Measurements from ENCODE around the gene IL15RA. TPM values are rescaled to one million over a fixed set of nuclear protein-coding genes. Genes with fewer than 3 reads are reported as not detected.

IL15RA gene
- total RNA-seq, 1 experiment from 2014 or later, result 0.66 TPM

- Mint-ChIP-seq H3K27ac (ENCODE audit: unreplicated experiment) (no peak overlapping the region), H3K36me3 (ENCODE audit: insufficient read depth, unreplicated experiment) (no peaks in the 10 kb centered on the region), H3K4me1 (ENCODE audit: low read depth, unreplicated experiment) (no peaks in the 10 kb centered on the region), H3K4me3 (ENCODE audit: unreplicated experiment) (no peak overlapping the region), H3K9me3 (ENCODE audit: unreplicated experiment) (no peaks in the 10 kb centered on the region), H3K27me3 (ENCODE audit: insufficient read depth, unreplicated experiment) (no peaks in the 10 kb centered on the region)
- no TSS peak for BruUV-seq (replicated peaks)
- no peak for TF ChIP-seq CTCF (IDR thresholded peaks at IDR 0.05; ENCODE audit: insufficient read depth in 1 of 2, low read depth in 1 of 2, low read length in 1 of 2, severe bottlenecking in 1 of 2, unreplicated experiment in 1 of 2)
- intact Hi-C loops (cut with micrococcal nuclease; ENCODE audit: unreplicated experiment), result no loop called here
- Histone ChIP-seq H3K27me3 (replicated peaks; ENCODE audit: control insufficient read depth, insufficient read depth, low read length) (no peaks in the 10 kb centered on the region), H3K4me3 (ENCODE audit: low read depth, low read length) (no peak overlapping the region), H3K4me1 (peaks cover 5% of the 10 kb centered on the region; the same call in 1 of the 2 replicates), H3K9me3 (no peaks in the 10 kb centered on the region), H3K36me3 (ENCODE audit: control insufficient read depth, insufficient read depth, low read length) (no peaks in the 10 kb centered on the region)
- ChIA-PET CTCF (no interaction called here), POLR2A (no interaction called here)
- peak in 1 of 2 experiments; percentile 24 for DNase-seq
Observed at GRCh38 chr10:5965266-5965665, 12.1 kb downstream of the IL15RA start.

DNA sequence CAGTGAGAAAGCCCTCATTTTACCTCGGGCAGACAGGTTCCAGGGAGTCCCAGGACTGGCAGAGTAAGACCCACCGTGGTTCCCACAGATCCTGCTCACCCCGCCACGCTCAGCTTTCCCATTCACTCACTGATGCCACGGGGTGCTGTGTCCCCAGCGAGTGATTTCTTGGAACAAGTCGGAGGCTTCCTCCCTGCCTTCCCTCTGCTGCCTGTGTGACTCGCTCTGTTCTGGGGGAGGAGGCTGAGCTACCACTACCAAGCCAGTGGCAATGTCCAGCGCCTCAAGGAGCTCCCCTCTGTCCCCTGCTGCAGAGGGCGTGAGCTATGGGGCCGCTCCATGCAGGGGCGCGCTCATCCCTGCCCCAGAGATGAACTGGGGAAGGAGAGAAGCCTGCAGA is 12.6 kb downstream of the IL15RA start:
- no TSS peak for BruUV-seq (replicated peaks)
- Mint-ChIP-seq H3K4me1 (ENCODE audit: low read depth, unreplicated experiment) (no peaks in the 10 kb centered on the region), H3K4me3 (ENCODE audit: unreplicated experiment) (no peak overlapping the region), H3K36me3 (ENCODE audit: insufficient read depth, unreplicated experiment) (no peaks in the 10 kb centered on the region), H3K27ac (ENCODE audit: unreplicated experiment) (no peak overlapping the region), H3K27me3 (ENCODE audit: insufficient read depth, unreplicated experiment) (no peaks in the 10 kb centered on the region), H3K9me3 (ENCODE audit: unreplicated experiment) (no peaks in the 10 kb centered on the region)
- ChIA-PET POLR2A (no interaction called here), CTCF (no interaction called here)
- intact Hi-C loops (cut with micrococcal nuclease; ENCODE audit: unreplicated experiment), result no loop called here
- no peaks in the 10 kb centered on the region for H3K4me1 ChIP-seq
- TF ChIP-seq CTCF (IDR thresholded peaks at IDR 0.05; ENCODE audit: insufficient read depth in 1 of 2, low read depth in 1 of 2, low read length in 1 of 2, severe bottlenecking in 1 of 2, unreplicated experiment in 1 of 2), result no peak
- DNase-seq, result peak in 1 of 2 experiments; percentile 21
- H3K4me3 ChIP-seq (ENCODE audit: low read depth, low read length), result no peak overlapping the region
- H3K9me3 ChIP-seq, result no peaks in the 10 kb centered on the region
- no peaks in the 10 kb centered on the region for H3K36me3 ChIP-seq (ENCODE audit: control insufficient read depth, insufficient read depth, low read length)
- no peaks in the 10 kb centered on the region; the same call in 1 of the 2 replicates for H3K27me3 ChIP-seq (replicated peaks; ENCODE audit: control insufficient read depth, insufficient read depth, low read length)

DNA sequence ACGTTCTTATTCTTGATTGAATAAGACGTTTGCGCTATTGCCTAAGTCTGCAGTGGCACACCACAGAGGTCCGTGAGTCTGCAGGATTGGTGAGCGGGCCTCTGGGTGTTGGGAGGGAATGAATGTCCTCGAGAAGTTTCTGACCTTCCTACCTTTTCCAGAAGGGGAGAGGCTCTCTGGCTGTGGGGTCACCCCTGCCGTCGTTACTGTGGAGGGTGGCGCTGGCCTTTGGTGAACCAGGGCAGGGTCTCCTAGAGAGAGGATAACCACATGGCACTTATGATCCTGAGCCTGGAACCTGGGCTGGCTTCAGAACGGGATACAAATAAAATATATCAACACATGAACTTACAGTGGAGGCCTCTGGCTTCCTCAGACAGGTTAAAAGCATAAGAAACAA is 13.8 kb downstream of the IL15RA start:
- Mint-ChIP-seq H3K4me1 (ENCODE audit: low read depth, unreplicated experiment) (no peaks in the 10 kb centered on the region), H3K27ac (ENCODE audit: unreplicated experiment) (no peak overlapping the region), H3K9me3 (ENCODE audit: unreplicated experiment) (no peaks in the 10 kb centered on the region), H3K36me3 (ENCODE audit: insufficient read depth, unreplicated experiment) (no peaks in the 10 kb centered on the region), H3K4me3 (ENCODE audit: unreplicated experiment) (no peak overlapping the region), H3K27me3 (ENCODE audit: insufficient read depth, unreplicated experiment) (no peaks in the 10 kb centered on the region)
- no peaks in the 10 kb centered on the region for H3K36me3 ChIP-seq (ENCODE audit: control insufficient read depth, insufficient read depth, low read length)
- no peaks in the 10 kb centered on the region for H3K9me3 ChIP-seq
- BruUV-seq (replicated peaks), result no TSS peak
- TF ChIP-seq CTCF (IDR thresholded peaks at IDR 0.05; ENCODE audit: insufficient read depth in 1 of 2, low read depth in 1 of 2, low read length in 1 of 2, severe bottlenecking in 1 of 2, unreplicated experiment in 1 of 2), result no peak
- peak in 1 of 2 experiments; percentile 26 for DNase-seq
- ChIA-PET POLR2A (no interaction called here), CTCF (no interaction called here)
- no peaks in the 10 kb centered on the region; the same call in 1 of the 2 replicates for H3K27me3 ChIP-seq (replicated peaks; ENCODE audit: control insufficient read depth, insufficient read depth, low read length)
- H3K4me3 ChIP-seq (ENCODE audit: low read depth, low read length), result no peak overlapping the region
- intact Hi-C loops (cut with micrococcal nuclease; ENCODE audit: unreplicated experiment), result no loop called here
- no peaks in the 10 kb centered on the region for H3K4me1 ChIP-seq
